IMR-90 (cell line): ENCODE measurements around the gene SLC25A21. TPM values are rescaled to one million over a fixed set of nuclear protein-coding genes. Genes with fewer than 3 reads are reported as not detected.

Experiments
- ATAC-seq: fragments of 200-7000 bp; cut with Tn5 transposase; 2 replicates; pipeline ENCODE4 v1.9.1; 2020; ENCODE audit warnings: low read depth, mild to moderate bottlenecking, moderate library complexity
- BruUV-seq: library from RNA; stranded (reverse); fragments of 400-500 nt; replicated peaks from 2 replicates; lab custom pipeline; 2021; lab: Mats Ljungman, UMichigan
- CTCF ChIA-PET: fragments of 300-600 bp; formaldehyde crosslinking; extraction: SDS; loops from one replicate; lab custom pipeline; 2021; ENCODE audit warnings: antibody characterized with exemption; lab: Yijun Ruan, JAX
- POLR2A ChIA-PET: fragments of 300-600 bp; sonication (Branson Sonifier 250); formaldehyde crosslinking; loops from one replicate; lab custom pipeline; 2022; ENCODE audit warnings: antibody characterized with exemption; ENCODE audit not compliant: unreplicated experiment; lab: Charles Lee
- DNase-seq: peaks from one replicate; pipeline ENCODE4 v3.0.0; 2013
- H2AFZ ChIP-seq: replicated peaks from 2 replicates; pipeline ENCODE3; 2013; ENCODE audit warnings: low read length, mild to moderate bottlenecking; ENCODE audit not compliant: poor library complexity
- H2AK5ac ChIP-seq: 2 replicates; pipeline ENCODE4 v1.6.1; 2013; ENCODE audit warnings: low read depth, low read length, inconsistent platforms
- H2AK9ac ChIP-seq: replicated peaks from 2 replicates; pipeline ENCODE3; 2013; ENCODE audit warnings: mild to moderate bottlenecking, low read depth, low read length, moderate library complexity; ENCODE audit not compliant: poor library complexity
- H2BK120ac ChIP-seq: 2 replicates; pipeline ENCODE4 v1.6.1; 2013; ENCODE audit warnings: low read depth, low read length, inconsistent platforms
- H2BK15ac ChIP-seq: 3 replicates; pipeline ENCODE4 v1.6.1; 2013; ENCODE audit warnings: low read depth, low read length, inconsistent platforms
- H2BK20ac ChIP-seq: 2 replicates; pipeline ENCODE4 v1.6.1; 2013; ENCODE audit warnings: low read depth, mild to moderate bottlenecking, inconsistent platforms, low read length, moderate library complexity
- H2BK5ac ChIP-seq: 2 replicates; pipeline ENCODE4 v1.6.1; 2013; ENCODE audit warnings: mild to moderate bottlenecking, low read depth, low read length, inconsistent platforms; ENCODE audit not compliant: poor library complexity, severe bottlenecking
- H3K14ac ChIP-seq: replicated peaks from 2 replicates; pipeline ENCODE4 v1.6.1; 2013; ENCODE audit warnings: low read depth, low read length, inconsistent platforms
- H3K18ac ChIP-seq: 2 replicates; pipeline ENCODE4 v1.6.1; 2013; ENCODE audit warnings: low read depth, low read length, control low read depth
- H3K23ac ChIP-seq: 2 replicates; pipeline ENCODE4 v1.6.1; 2013; ENCODE audit warnings: low read depth, low read length, inconsistent platforms
- H3K27ac ChIP-seq: 2 replicates; pipeline ENCODE4 v1.5.1; 2013; ENCODE audit warnings: mild to moderate bottlenecking, control low read depth, low read length; ENCODE audit not compliant: insufficient read depth
- H3K27me3 ChIP-seq: 2 replicates; pipeline ENCODE4 v1.6.1; 2013; ENCODE audit warnings: low read length; ENCODE audit not compliant: control insufficient read depth, insufficient read depth
- H3K36me3 ChIP-seq: 2 replicates; pipeline ENCODE4 v1.6.1; 2013; ENCODE audit warnings: low read length, mixed read lengths; ENCODE audit not compliant: control insufficient read depth, insufficient read depth
- H3K4ac ChIP-seq: 2 replicates; pipeline ENCODE4 v1.6.1; 2013; ENCODE audit warnings: low read depth, low read length, inconsistent platforms
- H3K4me1 ChIP-seq: 2 replicates; pipeline ENCODE4 v1.6.1; 2013; ENCODE audit warnings: low read length, mixed read lengths; ENCODE audit not compliant: control insufficient read depth, insufficient read depth
- H3K4me2 ChIP-seq: 2 replicates; pipeline ENCODE4 v1.6.1; 2013; ENCODE audit warnings: low read depth, mild to moderate bottlenecking, control low read depth, low read length, moderate library complexity
- H3K4me3 ChIP-seq: 2 replicates; pipeline ENCODE4 v1.5.1; 2013; ENCODE audit warnings: low read depth, mild to moderate bottlenecking, control low read depth, low read length, moderate library complexity; ENCODE audit not compliant: insufficient read depth
- H3K56ac ChIP-seq: 2 replicates; pipeline ENCODE4 v1.6.1; 2013; ENCODE audit warnings: low read length, inconsistent platforms; ENCODE audit not compliant: insufficient read depth; ENCODE audit errors: extremely low read depth
- H3K79me1 ChIP-seq, 2 experiments: 2 replicates each; pipeline ENCODE4 v1.6.1; 2013; ENCODE audit warnings: low read length in 2 of 2, inconsistent platforms in 1 of 2, low read depth in 1 of 2
- H3K9ac ChIP-seq: 2 replicates; pipeline ENCODE4 v1.6.1; 2013; ENCODE audit warnings: low read depth, low read length, control low read depth
- H3K9me1 ChIP-seq: 2 replicates; pipeline ENCODE4 v1.6.1; 2013; ENCODE audit warnings: low read length, inconsistent platforms; ENCODE audit not compliant: insufficient read depth
- H3K9me3 ChIP-seq: 2 replicates; pipeline ENCODE4 v1.6.1; 2013; ENCODE audit warnings: low read length; ENCODE audit not compliant: control insufficient read depth, insufficient read depth
- H4K20me1 ChIP-seq: 2 replicates; pipeline ENCODE4 v1.6.1; 2013; ENCODE audit warnings: low read length, inconsistent platforms; ENCODE audit not compliant: insufficient read depth
- H4K5ac ChIP-seq: 2 replicates; pipeline ENCODE4 v1.6.1; 2013; ENCODE audit warnings: mild to moderate bottlenecking, low read depth, low read length, control low read depth
- H4K8ac ChIP-seq, 2 experiments: 2 replicates each; pipeline ENCODE4 v1.6.1; 2013; ENCODE audit warnings: low read depth in 2 of 2, low read length in 2 of 2, control low read depth in 1 of 2, inconsistent platforms in 1 of 2
- H4K91ac ChIP-seq: 2 replicates; pipeline ENCODE4 v1.6.1; 2013; ENCODE audit warnings: low read depth, low read length, inconsistent platforms; ENCODE audit not compliant: insufficient read depth
- CEBPB ChIP-seq: IDR thresholded peaks from 2 replicates; pipeline ENCODE4 v1.6.1; 2012; ENCODE audit warnings: low read depth, low read length, improper control_type of control experiment
- POLR2A ChIP-seq: IDR thresholded peaks from 2 replicates; pipeline ENCODE4 v1.6.1; 2012; ENCODE audit warnings: mild to moderate bottlenecking, low read depth, low read length
- RAD21 ChIP-seq: IDR thresholded peaks from 2 replicates; pipeline ENCODE4 v1.6.1; 2012; ENCODE audit warnings: low read length, improper control_type of control experiment
- RFX5 ChIP-seq: IDR thresholded peaks from 2 replicates; pipeline ENCODE4 v1.8.0; 2012; ENCODE audit warnings: low read depth, mild to moderate bottlenecking, low read length, moderate library complexity
- SMC3 ChIP-seq: fragments of 150-350 bp; IDR thresholded peaks from 2 replicates; pipeline ENCODE4 v1.6.1; 2016; ENCODE audit warnings: low read depth, mild to moderate bottlenecking, antibody characterized with exemption, low read length, moderate library complexity
- USF2 ChIP-seq: fragments of 150-350 bp; IDR thresholded peaks from 2 replicates; pipeline ENCODE4 v1.6.1; 2017; ENCODE audit warnings: mild to moderate bottlenecking, antibody characterized with exemption, low read length, low read depth
- dilution Hi-C: fragments of 300-500 bp; cut with HindIII; formaldehyde crosslinking; loops from one replicate; pipeline ENCODE4 v1.14.3; 2018; ENCODE audit warnings: low sequenced_read_pairs; ENCODE audit not compliant: unreplicated experiment
- in situ Hi-C: fragments of 300-500 bp; cut with MboI; formaldehyde crosslinking; loops from 3 replicates; pipeline ENCODE4 v1.14.3; 2019; ENCODE audit warnings: low sequenced_read_pairs, inconsistent platforms, mixed read lengths
- intact Hi-C: fragments of 100-400 bp; cut with micrococcal nuclease; formaldehyde crosslinking; loops from 2 replicates; pipeline ENCODE4 v1.10.0; 2022
- polyA plus RNA-seq, 3 experiments: library from polyadenylated mRNA; depleted of rRNA; stranded (reverse); fragments of >200 nt; gene quantifications; 2 replicates each; pipeline ENCODE4 v1.2.3, GENCODE V29; 2012; ENCODE audit warnings: low replicate concordance in 1 of 3
- total RNA-seq: library from RNA; depleted of rRNA; stranded (reverse); fragments of >200 nt; gene quantifications from 2 replicates; pipeline ENCODE4 v1.2.3, GENCODE V29; 2012
- TF ChIP-seq, protein P1 (sequence below): fragments of 150-350 bp; IDR thresholded peaks from 2 replicates; pipeline ENCODE4 v1.6.1; 2016; ENCODE audit warnings: low read depth, mild to moderate bottlenecking, low read length, moderate library complexity, borderline replicate concordance
- TF ChIP-seq, protein P2 (sequence below): conservative IDR thresholded peaks from 2 replicates; pipeline ENCODE4 v1.5.1; 2012; ENCODE audit warnings: mild to moderate bottlenecking, low read depth, low read length, improper control_type of control experiment

SLC25A21 gene
- total and polyA plus RNA-seq, 2 of the 4 experiments (the other 2 are of a cell fraction), result 0.62 to 0.90 TPM

GRCh38 chr14:36901861-36902260, 270.5 kb downstream of the SLC25A21 start:
- Histone ChIP-seq H3K27me3 (no peaks in the 10 kb centered on the region), H3K27ac (no peak overlapping the region), H2BK20ac (no peak overlapping the region), H4K8ac (no peak overlapping the region), H2AK9ac (no peak overlapping the region), H2BK15ac (no peak overlapping the region), H3K14ac (no peak overlapping the region), H3K4me1 (no peaks in the 10 kb centered on the region), H3K9ac (no peak overlapping the region), H4K20me1 (no peaks in the 10 kb centered on the region), H3K9me3 (no peaks in the 10 kb centered on the region), H2AFZ (no peak overlapping the region), H2BK120ac (no peak overlapping the region), H3K79me1 (no peaks in the 10 kb centered on the region), H3K56ac (no peak overlapping the region), H4K5ac (no peak overlapping the region), H3K36me3 (no peaks in the 10 kb centered on the region), H3K4ac (no peak overlapping the region), H3K4me2 (no peak overlapping the region), H3K18ac (no peak overlapping the region), H3K9me1 (no peaks in the 10 kb centered on the region), H2AK5ac (no peak overlapping the region), H3K4me3 (no peak overlapping the region), H4K91ac (no peak overlapping the region), H3K23ac (no peak overlapping the region), H2BK5ac (no peak overlapping the region)
- TF ChIP-seq POLR2A, result no peak
- TF ChIP-seq, protein P1, sequence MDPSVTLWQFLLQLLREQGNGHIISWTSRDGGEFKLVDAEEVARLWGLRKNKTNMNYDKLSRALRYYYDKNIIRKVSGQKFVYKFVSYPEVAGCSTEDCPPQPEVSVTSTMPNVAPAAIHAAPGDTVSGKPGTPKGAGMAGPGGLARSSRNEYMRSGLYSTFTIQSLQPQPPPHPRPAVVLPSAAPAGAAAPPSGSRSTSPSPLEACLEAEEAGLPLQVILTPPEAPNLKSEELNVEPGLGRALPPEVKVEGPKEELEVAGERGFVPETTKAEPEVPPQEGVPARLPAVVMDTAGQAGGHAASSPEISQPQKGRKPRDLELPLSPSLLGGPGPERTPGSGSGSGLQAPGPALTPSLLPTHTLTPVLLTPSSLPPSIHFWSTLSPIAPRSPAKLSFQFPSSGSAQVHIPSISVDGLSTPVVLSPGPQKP, result no peak
- TF ChIP-seq RAD21, result no peak
- TF ChIP-seq USF2, result no peak
- TF ChIP-seq RFX5, result no peak
- TF ChIP-seq, protein P2, sequence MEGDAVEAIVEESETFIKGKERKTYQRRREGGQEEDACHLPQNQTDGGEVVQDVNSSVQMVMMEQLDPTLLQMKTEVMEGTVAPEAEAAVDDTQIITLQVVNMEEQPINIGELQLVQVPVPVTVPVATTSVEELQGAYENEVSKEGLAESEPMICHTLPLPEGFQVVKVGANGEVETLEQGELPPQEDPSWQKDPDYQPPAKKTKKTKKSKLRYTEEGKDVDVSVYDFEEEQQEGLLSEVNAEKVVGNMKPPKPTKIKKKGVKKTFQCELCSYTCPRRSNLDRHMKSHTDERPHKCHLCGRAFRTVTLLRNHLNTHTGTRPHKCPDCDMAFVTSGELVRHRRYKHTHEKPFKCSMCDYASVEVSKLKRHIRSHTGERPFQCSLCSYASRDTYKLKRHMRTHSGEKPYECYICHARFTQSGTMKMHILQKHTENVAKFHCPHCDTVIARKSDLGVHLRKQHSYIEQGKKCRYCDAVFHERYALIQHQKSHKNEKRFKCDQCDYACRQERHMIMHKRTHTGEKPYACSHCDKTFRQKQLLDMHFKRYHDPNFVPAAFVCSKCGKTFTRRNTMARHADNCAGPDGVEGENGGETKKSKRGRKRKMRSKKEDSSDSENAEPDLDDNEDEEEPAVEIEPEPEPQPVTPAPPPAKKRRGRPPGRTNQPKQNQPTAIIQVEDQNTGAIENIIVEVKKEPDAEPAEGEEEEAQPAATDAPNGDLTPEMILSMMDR, result no peak
- TF ChIP-seq SMC3, result no peak
- TF ChIP-seq CEBPB, result no peak
- ATAC-seq (0 out of 2 replicates have a peak, but pooled peaks have one; percentile 35), DNase-seq (peak; percentile 2)
- ChIA-PET POLR2A (no interaction called here), CTCF (no interaction called here)
- BruUV-seq, result no TSS peak
- intact Hi-C loops (no loop called here), in situ Hi-C loops (no loop called here), dilution Hi-C loops (no loop called here)
